GM19324 (cell line): ENCODE data around the gene PEX1.
"Not testable (repeated sequence)": the region's sequence is repeated elsewhere in the genome, so short reads cannot be mapped to it uniquely, and the experiment has no call there.

ENCODE experiments used
- ATAC-seq: cut with Tn5 transposase; IDR thresholded peaks from one replicate; pipeline ENCODE4 v1.9.1; 2021; ENCODE audit warnings: mild to moderate bottlenecking, moderate library complexity; ENCODE audit not compliant: unreplicated experiment, low FRiP score

PEX1 gene

DNA sequence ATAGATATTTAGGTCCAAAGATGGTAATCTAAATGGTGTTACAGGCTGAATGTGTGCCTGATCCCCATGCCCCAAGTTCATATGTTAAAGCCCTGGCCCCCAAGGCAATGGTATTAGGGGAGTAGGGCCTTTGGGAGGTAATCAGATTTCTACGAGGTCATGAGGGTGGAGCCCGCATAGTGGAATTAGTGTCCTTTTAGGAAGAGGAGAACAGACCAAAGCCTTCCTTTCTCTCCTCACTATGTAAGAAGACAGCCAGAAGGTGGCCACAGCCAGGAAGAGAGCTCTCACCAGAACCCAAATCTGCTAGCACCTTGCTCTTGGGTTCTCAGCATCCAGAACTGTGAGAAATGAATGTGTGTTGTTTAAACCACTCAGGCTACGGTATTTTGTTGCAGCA lies 65.8 kb downstream of the PEX1 start:
- ATAC-seq: no peak

DNA sequence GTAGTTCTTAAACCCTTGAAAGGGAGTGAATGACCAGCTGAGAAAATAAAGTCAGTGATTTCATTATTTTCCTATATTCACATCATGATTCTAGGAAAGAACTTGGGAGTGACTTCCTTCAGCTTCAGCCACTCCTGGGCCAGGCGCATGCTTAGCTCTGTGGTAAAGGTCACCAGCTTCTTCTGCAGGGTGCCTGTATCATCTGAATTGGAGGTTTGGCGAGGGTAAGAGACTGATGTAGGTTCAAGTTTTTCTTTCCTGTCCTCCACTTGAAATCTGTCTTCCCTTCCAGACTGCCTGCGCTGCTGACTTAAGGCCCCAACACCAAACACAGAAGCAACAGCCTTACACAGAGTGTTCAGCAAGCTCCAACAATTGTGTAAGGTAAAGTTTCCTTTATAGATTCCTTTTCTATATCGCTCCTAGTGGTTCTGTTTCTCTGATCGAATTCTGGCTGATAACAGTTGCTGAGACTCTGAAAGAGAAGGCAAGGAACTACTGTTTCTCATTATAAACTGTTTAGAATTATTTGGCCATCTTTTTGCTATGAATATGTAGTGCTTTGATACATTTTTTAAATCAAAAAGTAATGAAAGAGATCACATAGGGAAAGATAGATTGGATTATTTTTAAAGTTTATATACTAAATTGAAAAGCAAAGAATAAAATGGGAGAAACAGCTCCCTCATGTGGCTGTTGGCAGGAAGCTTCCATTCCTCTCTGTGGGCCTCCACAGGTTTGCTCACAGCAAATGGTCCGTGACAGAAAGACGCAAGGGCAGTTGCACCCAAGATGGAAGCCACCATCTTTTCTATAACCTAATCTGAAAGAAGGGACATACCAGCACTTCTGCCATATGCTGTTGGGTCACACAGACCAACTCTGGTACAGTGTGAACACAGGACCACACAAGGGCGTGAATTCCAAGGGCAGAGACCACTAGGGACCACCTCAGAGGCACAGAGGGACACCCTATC lies 67.0 kb downstream of the PEX1 start:
- no peak for ATAC-seq

DNA sequence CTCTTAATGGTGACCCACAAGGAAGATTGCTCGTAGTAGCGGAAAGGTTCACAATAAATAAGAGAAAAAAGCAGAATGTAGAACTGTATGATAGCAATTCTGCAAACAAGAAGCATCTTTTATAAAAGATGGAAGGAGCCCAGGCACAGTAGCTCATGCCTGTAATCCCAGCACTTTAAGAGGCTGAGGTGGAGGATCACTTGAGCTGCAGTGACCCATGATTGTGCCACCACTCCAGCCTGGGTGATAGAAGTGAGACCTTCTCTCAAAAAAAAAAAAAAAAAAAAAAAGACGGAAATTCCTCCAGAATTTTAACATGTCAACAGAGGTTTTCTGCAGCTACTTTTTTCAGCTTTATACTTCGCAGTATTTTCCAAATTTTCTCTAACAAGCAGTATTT lies 67.8 kb downstream of the PEX1 start:
- ATAC-seq: no peak

DNA sequence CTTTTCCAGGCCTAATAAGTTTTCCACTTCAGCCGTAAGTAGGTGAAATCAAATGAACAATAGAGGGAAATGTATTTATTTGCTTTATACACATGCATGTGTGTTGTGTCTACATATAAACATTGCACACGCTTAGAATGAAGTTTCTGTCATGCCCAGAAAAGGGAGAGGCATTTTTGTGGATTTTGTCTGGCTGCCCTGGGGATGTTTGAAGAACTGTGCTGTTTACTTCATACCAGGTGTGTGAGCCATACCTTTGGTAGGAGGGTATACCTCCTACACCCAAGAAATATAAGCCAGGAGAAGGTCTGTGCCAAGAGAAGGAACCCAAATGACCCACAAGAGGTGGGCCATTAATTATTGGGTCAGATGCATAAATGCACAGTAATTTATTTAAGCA lies 68.2 kb downstream of the PEX1 start:
- ATAC-seq: no peak

DNA sequence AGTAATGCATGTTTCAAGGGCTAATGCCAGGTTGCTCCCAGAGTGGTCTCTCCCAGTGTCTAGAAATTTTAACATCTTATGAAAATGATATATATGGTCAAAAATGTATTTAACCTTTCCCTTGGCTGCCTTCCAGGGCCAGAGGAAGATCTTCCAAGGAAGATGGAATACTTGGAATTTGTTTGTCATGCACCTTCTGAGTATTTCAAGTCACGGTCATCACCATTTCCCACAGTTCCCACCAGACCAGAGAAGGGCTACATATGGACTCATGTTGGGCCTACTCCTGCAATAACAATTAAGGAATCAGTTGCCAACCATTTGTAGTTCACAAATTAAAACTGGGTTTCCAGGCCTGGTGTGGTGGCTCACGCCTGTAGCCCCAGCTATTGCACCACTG lies 72.1 kb downstream of the PEX1 start:
- ATAC-seq: no peak

DNA sequence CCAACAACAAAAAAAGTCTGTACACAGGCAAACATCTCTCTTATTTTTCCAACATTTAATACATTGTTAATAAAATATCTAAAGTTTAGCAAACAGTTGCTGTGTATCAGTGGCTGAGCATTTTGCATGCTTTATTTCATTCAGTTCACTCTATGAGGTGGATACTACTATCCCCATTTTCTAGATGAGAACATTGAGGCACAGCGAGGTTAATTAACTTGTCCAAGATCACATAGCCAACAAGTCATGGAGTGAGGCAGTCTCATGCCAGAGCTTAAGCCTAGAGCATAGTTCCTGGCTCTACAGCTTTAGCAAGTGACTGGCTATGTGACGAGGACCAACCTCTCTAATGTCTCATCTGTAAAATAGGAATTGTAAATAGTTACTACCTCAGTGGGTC lies 76.7 kb downstream of the PEX1 start:
- no peak for ATAC-seq

DNA sequence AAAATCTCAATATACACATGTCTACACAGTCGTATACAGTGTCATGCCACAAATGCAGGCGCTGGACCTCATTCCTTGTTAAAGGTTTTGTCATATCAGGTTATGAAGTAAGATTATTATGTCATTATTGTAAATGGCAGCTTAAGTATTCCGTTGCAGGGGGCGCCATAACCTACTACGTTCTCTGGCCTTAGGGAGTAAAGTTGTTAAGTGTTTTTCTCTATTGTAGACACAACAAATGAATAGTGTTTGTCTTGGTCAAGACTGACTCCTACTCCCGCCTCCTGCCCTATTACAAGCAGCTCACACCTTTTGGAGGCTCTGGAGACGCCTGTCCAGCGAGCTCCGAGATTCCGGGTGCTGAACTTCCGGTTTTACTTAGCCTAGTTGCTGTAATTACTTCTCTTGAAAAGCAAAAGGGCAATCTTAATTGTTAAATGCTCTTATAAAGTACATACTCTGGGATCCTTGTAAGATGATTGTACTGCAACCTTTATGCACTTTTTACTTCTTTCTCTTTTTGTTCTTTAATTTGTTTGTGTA lies 80.0 kb downstream of the PEX1 start:
- peak; percentile 33 for ATAC-seq

DNA sequence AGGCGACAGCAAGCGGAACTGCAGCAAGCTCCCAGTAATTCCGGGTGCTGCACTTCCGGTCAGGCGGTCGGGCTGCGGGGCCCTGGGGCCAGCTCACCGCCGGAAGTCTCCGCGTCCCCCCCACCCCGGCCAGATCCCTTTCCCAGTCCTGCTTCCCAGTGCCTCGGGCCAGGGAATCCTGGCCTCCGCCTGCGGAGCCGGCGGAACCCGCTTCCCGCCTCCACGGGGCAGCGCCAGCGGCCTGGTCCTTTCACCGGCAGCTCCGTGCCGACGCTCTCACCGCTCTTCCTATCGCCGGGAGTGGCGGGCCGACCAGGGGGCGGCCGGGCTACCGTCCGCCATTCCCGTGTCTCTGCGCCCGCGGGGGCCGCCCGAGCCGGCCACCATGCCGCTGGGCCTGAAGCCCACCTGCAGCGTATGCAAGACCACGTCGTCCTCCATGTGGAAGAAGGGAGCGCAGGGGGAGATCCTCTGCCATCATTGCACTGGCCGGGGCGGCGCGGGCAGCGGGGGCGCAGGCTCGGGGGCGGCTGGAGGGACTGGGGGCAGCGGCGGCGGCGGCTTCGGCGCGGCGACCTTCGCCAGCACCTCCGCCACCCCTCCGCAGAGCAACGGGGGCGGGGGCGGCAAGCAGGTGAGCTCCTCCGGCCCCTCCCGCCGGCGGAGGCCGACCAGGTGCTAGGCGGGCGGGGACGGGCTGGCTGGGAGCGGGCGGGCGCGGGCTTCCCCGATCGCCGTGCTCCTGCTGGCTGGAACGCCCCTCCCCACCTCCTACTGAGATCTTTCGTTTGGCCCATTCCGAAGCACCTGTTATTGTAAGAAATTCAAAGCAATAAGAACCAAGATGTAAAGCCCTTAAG lies 80.7 kb downstream of the PEX1 start, which contains the start of gene GATAD1:
Gene GATAD1, plus strand, starts transcription at position 138 of the 860 bp plus-strand sequence. Its CDS starts 248 bp downstream, at position 386.
- peak; percentile 91 for ATAC-seq

DNA sequence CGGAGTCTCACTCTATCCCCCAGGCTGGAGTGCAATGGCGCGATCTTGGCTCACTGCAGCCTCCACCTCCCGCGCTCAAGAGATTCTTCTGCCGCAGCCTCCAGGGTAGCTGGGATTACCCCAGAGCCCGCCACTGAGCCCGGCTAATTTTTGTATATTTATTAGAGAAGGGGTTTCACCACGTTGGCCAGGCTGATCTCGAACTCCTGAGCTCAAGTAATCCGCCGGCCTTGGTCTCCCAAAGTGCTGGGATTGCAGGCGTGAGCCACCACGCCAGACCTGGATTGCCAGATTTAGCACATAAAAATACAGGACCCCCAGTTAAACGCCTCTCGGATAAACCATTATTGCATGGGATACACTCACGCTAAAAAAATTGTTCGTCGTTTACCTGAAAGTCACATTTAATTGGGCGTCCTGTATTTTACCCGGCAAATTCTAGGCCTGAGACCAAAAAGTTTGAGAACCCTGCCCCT lies 81.4 kb downstream of the PEX1 start:
- no peak for ATAC-seq

DNA sequence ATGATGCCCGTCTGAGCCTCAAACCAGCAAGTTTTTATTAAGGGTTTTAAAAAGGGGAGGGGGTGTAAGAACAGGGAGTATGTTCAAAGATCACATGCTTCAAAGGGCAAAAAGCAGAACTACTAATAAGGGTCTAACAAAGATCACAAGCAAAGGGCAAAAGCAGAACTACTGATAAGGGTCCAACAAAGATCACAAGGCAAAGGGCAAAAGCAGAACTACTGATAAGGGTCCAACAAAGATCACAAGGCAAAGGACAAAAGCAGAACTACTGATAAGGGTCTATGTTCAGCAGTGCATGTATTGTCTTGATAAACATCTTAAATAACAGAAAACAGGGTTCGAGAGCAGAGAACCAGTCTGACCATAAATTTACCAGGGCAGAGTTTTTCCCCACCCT lies 85.6 kb downstream of the PEX1 start:
- not testable (repeated sequence) for ATAC-seq

DNA sequence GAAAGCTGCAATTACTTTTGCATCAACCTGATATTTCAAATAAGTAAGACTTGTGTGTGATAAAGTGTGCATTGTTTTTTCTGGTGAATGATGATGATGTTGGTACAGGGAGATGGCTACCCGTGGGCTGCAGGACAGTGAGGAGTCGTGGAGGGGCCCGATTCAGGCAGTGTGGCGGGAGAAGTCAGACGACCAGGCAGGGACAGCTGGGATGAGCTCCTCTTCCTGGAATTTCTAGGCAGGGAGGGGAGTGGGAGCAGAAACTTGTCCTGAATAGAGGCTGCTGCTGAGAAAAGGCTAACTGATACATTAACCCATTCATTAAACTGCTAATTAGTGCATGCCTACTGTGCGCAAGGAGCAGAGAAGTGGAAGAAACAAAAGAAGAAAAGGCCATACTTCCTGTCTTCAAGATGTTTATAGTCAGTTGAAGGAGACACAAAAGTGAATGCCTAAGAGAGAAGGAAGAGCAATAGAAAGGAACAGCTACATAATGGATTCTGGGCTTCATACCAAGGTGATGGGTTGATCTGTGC lies 90.3 kb downstream of the PEX1 start:
- ATAC-seq: no peak
